K562 (cell line): Measurements from ENCODE around the gene ADK. TPM values are rescaled to one million over a fixed set of nuclear protein-coding genes. Genes with fewer than 3 reads are reported as not detected.

Experiments used
- BRD9 ChIP-seq: fragments of 450-650 bp; IDR thresholded peaks from 2 replicates; pipeline ENCODE4 v1.6.1; 2018; ENCODE audit warnings: low read depth; ENCODE audit not compliant: partially characterized antibody
- NR2C2 ChIP-seq, 2 experiments: fragments of 200-800 bp in 1 of 2; sonication (Bioruptor generic) in 1 of 2; sonication (generic) in 1 of 2; formaldehyde crosslinking in 1 of 2; IDR thresholded peaks; 2 replicates each; pipeline versions ENCODE4 v1.6.1 to v1.8.0; 2016 to 2022; ENCODE audit warnings: mild to moderate bottlenecking in 1 of 2, missing compliant biosample characterization in 1 of 2, missing genetic modification characterization in 1 of 2, missing genetic modification reagents in 1 of 2
- NR4A1 ChIP-seq, 2 experiments: fragments of 250-450 bp in 1 of 2; fragments of 450-650 bp in 1 of 2; sonication (Bioruptor Pico) in 1 of 2; IDR thresholded peaks; 2 replicates each; pipeline versions ENCODE4 v1.4.0 to v1.6.1; 2016 to 2020; ENCODE audit warnings: mild to moderate bottlenecking in 2 of 2, missing compliant biosample characterization in 1 of 2, missing genetic modification characterization in 1 of 2, moderate library complexity in 1 of 2
- TAF1 ChIP-seq: IDR thresholded peaks from 2 replicates; pipeline ENCODE4 v1.6.1; 2011; ENCODE audit warnings: mild to moderate bottlenecking, low read length, moderate library complexity; ENCODE audit not compliant: insufficient read depth, control insufficient read depth, severe bottlenecking; ENCODE audit errors: extremely low read depth
- ZBTB9 ChIP-seq: fragments of 450-650 bp; formaldehyde crosslinking; IDR thresholded peaks from 2 replicates; pipeline ENCODE4 v1.4.0; 2020; ENCODE audit warnings: mild to moderate bottlenecking, moderate library complexity
- ZNF197 ChIP-seq: fragments of 200-800 bp; sonication (Bioruptor generic); IDR thresholded peaks from 2 replicates; pipeline ENCODE4 v1.6.1; 2016; ENCODE audit warnings: low read depth, missing genetic modification characterization, missing compliant biosample characterization
- ZNF408 ChIP-seq: fragments of 250-450 bp; sonication (Bioruptor Pico); IDR thresholded peaks from 2 replicates; pipeline ENCODE4 v1.4.0; 2020; ENCODE audit warnings: low read depth, mild to moderate bottlenecking, moderate library complexity
- ZNF696 ChIP-seq: fragments of 250-450 bp; sonication (Bioruptor Pico); conservative IDR thresholded peaks from 2 replicates; pipeline ENCODE4 v1.4.0; 2020; ENCODE audit warnings: mild to moderate bottlenecking, moderate library complexity
- polyA plus RNA-seq, 8 experiments: library from polyadenylated mRNA; depleted of rRNA in 4 of 8; stranded (reverse) in 5 of 8; unstranded in 3 of 8; fragments of >200 nt; fragmentation: Nextera tagmentation in 2 of 8; fragmentation: Illumina TruSeq in 1 of 8; extraction: Ambion mirVana in 2 of 8; extraction: Trizol in 1 of 8; gene quantifications; 2 replicates each; pipeline versions ENCODE4 v1.2.1 to v1.2.3, GENCODE V29; 2011 to 2014; ENCODE audit warnings: inconsistent platforms in 1 of 8, missing spikeins in 1 of 8
- total RNA-seq, 7 experiments: library from RNA; depleted of rRNA in 6 of 7; stranded (reverse); fragments of >200 nt in 6 of 7; fragmentation: Illumina TruSeq in 2 of 7; extraction: Trizol in 2 of 7; gene quantifications; 2 replicates each; pipeline versions ENCODE4 v1.2.1 to v1.2.3, GENCODE V29; 2011 to 2021; ENCODE audit warnings: low replicate concordance in 1 of 7
- TF ChIP-seq, protein P1 (sequence below), 2 experiments: fragments of 450-650 bp; IDR thresholded peaks; 2 replicates each; pipeline ENCODE4 v1.6.1; 2016
- TF ChIP-seq, protein P2 (sequence below), 2 experiments: fragments of 450-650 bp in 1 of 2; sonication (generic) in 1 of 2; formaldehyde crosslinking in 1 of 2; IDR thresholded peaks in 1 of 2; conservative IDR thresholded peaks in 1 of 2; 2 replicates each; pipeline versions ENCODE4 v1.6.1 to v1.8.1; 2016 to 2023; ENCODE audit warnings: mild to moderate bottlenecking in 2 of 2, moderate library complexity in 2 of 2, inconsistent platforms in 1 of 2, missing genetic modification reagents in 1 of 2
- TF ChIP-seq, protein P3 (sequence below): fragments of 250-450 bp; sonication (Bioruptor Pico); IDR thresholded peaks from 2 replicates; pipeline ENCODE4 v1.9.0; 2021; ENCODE audit warnings: mild to moderate bottlenecking, inconsistent platforms
- TF ChIP-seq, protein P4 (sequence below): sonication (generic); formaldehyde crosslinking; IDR thresholded peaks from 2 replicates; pipeline ENCODE4 v1.8.1; 2023; ENCODE audit warnings: mild to moderate bottlenecking, missing genetic modification reagents, moderate library complexity

Gene ADK
- total and polyA plus RNA-seq, 9 of the 15 experiments (the other 6 are each of a cell fraction or from before 2014, with no cell fraction given): 54.2 to 97.8 (median 73.6) TPM

DNA sequence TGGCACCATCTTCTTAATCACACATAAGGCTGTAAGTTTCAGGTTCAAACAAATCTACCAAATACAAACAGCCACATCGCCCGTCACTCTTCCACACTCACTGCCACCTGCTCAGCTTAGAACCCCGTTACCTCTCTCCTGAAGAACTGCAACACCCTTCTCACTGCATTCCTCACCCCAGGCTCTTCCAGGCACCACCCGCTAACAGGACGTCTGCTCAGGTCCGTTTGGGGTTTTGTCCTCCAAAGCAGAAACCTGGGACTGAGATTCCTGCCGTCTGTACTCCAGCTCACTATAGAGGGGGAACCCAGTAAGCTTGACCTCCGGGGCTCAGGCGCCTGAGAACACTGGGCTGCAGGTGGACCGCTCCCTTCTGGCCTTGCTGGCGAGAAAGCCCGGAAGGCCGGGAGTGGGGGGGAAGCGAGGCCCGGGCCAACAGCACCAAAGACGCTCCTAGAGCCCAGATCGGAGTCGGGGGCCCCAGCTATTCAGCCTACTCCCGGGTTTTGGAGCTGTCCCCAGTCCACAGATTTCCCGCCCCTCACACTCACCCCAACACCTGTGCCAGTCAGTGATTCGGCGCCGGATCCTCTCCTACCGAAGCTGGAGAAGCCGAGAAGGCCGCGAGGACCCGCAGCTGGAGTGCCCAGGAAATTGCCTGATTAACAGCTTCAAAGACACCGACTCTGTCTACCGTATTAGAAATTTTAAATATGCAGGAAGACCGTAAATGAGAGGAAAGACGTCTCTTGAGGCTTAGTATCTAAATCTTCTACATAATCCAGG is 624 bp upstream of the ADK start, which contains the start of gene AP3M1 (continued):
- TF ChIP-seq, protein P1, sequence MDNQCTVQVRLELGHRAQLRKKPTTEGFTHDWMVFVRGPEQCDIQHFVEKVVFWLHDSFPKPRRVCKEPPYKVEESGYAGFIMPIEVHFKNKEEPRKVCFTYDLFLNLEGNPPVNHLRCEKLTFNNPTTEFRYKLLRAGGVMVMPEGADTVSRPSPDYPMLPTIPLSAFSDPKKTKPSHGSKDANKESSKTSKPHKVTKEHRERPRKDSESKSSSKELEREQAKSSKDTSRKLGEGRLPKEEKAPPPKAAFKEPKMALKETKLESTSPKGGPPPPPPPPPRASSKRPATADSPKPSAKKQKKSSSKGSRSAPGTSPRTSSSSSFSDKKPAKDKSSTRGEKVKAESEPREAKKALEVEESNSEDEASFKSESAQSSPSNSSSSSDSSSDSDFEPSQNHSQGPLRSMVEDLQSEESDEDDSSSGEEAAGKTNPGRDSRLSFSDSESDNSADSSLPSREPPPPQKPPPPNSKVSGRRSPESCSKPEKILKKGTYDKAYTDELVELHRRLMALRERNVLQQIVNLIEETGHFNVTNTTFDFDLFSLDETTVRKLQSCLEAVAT (IDR thresholded peaks at IDR 0.05): peak in 1 of 2 experiments; percentile 52; a peak in 2 of 4 replicates
- TF ChIP-seq BRD9 (no peak), NR4A1 (CRISPR knock-in tag; IDR thresholded peaks at IDR 0.05) (0 out of 2 replicates have a peak, but pooled peaks have one; percentile 12), NR4A1 (tag; IDR thresholded peaks at IDR 0.05) (no peak), ZNF197 (CRISPR knock-in tag) (no peak), TAF1 (peak; percentile 72), ZNF408 (CRISPR knock-in tag) (no peak), ZBTB9 (no peak), ZNF696 (no peak), NR2C2 (CRISPR knock-in tag; IDR thresholded peaks at IDR 0.05) (no peak), NR2C2 (tag; IDR thresholded peaks at IDR 0.05) (0 out of 2 replicates have a peak, but pooled peaks have one; percentile 38)
- TF ChIP-seq, protein P2, sequence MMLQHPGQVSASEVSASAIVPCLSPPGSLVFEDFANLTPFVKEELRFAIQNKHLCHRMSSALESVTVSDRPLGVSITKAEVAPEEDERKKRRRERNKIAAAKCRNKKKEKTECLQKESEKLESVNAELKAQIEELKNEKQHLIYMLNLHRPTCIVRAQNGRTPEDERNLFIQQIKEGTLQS (IDR thresholded peaks at IDR 0.05): no peak; the same call in 1 of the 2 replicates
- TF ChIP-seq, protein P2 (CRISPR knock-in tag; conservative IDR thresholded peaks at IDR 0.05): no peak
- TF ChIP-seq, protein P3, sequence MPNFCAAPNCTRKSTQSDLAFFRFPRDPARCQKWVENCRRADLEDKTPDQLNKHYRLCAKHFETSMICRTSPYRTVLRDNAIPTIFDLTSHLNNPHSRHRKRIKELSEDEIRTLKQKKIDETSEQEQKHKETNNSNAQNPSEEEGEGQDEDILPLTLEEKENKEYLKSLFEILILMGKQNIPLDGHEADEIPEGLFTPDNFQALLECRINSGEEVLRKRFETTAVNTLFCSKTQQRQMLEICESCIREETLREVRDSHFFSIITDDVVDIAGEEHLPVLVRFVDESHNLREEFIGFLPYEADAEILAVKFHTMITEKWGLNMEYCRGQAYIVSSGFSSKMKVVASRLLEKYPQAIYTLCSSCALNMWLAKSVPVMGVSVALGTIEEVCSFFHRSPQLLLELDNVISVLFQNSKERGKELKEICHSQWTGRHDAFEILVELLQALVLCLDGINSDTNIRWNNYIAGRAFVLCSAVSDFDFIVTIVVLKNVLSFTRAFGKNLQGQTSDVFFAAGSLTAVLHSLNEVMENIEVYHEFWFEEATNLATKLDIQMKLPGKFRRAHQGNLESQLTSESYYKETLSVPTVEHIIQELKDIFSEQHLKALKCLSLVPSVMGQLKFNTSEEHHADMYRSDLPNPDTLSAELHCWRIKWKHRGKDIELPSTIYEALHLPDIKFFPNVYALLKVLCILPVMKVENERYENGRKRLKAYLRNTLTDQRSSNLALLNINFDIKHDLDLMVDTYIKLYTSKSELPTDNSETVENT: no peak
- TF ChIP-seq, protein P4, sequence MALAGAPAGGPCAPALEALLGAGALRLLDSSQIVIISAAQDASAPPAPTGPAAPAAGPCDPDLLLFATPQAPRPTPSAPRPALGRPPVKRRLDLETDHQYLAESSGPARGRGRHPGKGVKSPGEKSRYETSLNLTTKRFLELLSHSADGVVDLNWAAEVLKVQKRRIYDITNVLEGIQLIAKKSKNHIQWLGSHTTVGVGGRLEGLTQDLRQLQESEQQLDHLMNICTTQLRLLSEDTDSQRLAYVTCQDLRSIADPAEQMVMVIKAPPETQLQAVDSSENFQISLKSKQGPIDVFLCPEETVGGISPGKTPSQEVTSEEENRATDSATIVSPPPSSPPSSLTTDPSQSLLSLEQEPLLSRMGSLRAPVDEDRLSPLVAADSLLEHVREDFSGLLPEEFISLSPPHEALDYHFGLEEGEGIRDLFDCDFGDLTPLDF: no peak
